ENCODE results near the gene FBXL22.

DNA sequence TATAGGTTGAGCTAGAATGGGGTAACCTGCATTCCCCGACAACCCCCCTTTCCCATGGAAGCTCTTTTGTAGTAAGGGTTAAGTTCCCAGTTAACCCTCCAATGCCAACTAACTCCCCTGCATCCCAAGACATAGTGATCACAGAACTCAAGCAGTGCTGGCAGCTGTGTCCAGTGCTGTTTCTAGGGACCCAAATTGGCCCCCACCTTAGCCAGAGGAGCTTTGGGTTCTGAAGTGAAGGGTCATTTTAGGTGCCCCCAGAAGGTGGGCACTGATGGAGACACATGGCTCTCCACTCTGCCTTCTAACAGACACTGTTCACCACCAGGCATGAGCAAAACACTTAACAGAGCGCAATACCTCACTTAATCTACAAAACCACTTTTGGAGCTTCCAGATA is 7.1 kb downstream of the FBXL22 start:
- TF ChIP-seq, protein P1, sequence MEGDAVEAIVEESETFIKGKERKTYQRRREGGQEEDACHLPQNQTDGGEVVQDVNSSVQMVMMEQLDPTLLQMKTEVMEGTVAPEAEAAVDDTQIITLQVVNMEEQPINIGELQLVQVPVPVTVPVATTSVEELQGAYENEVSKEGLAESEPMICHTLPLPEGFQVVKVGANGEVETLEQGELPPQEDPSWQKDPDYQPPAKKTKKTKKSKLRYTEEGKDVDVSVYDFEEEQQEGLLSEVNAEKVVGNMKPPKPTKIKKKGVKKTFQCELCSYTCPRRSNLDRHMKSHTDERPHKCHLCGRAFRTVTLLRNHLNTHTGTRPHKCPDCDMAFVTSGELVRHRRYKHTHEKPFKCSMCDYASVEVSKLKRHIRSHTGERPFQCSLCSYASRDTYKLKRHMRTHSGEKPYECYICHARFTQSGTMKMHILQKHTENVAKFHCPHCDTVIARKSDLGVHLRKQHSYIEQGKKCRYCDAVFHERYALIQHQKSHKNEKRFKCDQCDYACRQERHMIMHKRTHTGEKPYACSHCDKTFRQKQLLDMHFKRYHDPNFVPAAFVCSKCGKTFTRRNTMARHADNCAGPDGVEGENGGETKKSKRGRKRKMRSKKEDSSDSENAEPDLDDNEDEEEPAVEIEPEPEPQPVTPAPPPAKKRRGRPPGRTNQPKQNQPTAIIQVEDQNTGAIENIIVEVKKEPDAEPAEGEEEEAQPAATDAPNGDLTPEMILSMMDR (IDR thresholded peaks at IDR 0.05; ENCODE audit: poor library complexity): no peak
- TF ChIP-seq EZH2 (IDR thresholded peaks at IDR 0.05; ENCODE audit: borderline replicate concordance) (no peak), EZH2phosphoT487 (IDR thresholded peaks at IDR 0.05; ENCODE audit: low read depth, severe bottlenecking, unreplicated experiment) (no peak)
